A673 (cell line): Measurements from ENCODE around the gene SMARCC2.

ENCODE experiments used
- CTCF ChIP-seq: fragments of 300-800, 200-600 bp; sonication (generic); conservative IDR thresholded peaks from 2 replicates; pipeline ENCODE4 v1.5.1; 2017; ENCODE audit warnings: low read depth, mild to moderate bottlenecking, antibody characterized with exemption, low read length, moderate library complexity, mixed read lengths
- EZH2 ChIP-seq: fragments of 200-600 bp; sonication (generic); IDR thresholded peaks from 2 replicates; pipeline ENCODE4 v1.6.1; 2017; ENCODE audit warnings: borderline replicate concordance, low read depth, mild to moderate bottlenecking, mixed read lengths, antibody characterized with exemption, low read length; ENCODE audit not compliant: poor library complexity, severe bottlenecking

- TF ChIP-seq CTCF (no peak), EZH2 (no peak)
Measured at GRCh38 chr12:56202366-56202765, 13.1 kb upstream of the SMARCC2 start.
